Measurements from ENCODE around the gene LCN9.

The LCN9 gene

GRCh38 chr9:135657416-135657815 is 5.7 kb upstream of the LCN9 start:
- Histone ChIP-seq H3K79me2 (ENCODE audit: low read length) (no peaks in the 10 kb centered on the region), H3K4me1 (ENCODE audit: low read length) (no peaks in the 10 kb centered on the region), H3K9ac (ENCODE audit: low read length) (no peak overlapping the region), H3K4me3 (ENCODE audit: low read length) (no peak overlapping the region), H3K27ac (ENCODE audit: low read length) (no peak overlapping the region), H3K9me2 (replicated peaks; ENCODE audit: insufficient read depth, low read length) (no peaks in the 10 kb centered on the region), H3K4me2 (ENCODE audit: low read depth, low read length) (no peak overlapping the region), H3K36me3 (replicated peaks; ENCODE audit: insufficient read depth, low read length) (no peaks in the 10 kb centered on the region), H4K20me1 (ENCODE audit: insufficient read depth, low read length) (no peaks in the 10 kb centered on the region), H3F3A (ENCODE audit: insufficient read depth, low read length) (no peaks in the 10 kb centered on the region), H3K9me3 (replicated peaks; ENCODE audit: insufficient read depth, low read length) (no peaks in the 10 kb centered on the region), H2AFZ (ENCODE audit: low read length) (no peak overlapping the region), H3K27me3 (replicated peaks; ENCODE audit: insufficient read depth, low read length) (peaks cover 93% of the 10 kb centered on the region)
- DNase-seq: no peak
- TF ChIP-seq, protein P1, sequence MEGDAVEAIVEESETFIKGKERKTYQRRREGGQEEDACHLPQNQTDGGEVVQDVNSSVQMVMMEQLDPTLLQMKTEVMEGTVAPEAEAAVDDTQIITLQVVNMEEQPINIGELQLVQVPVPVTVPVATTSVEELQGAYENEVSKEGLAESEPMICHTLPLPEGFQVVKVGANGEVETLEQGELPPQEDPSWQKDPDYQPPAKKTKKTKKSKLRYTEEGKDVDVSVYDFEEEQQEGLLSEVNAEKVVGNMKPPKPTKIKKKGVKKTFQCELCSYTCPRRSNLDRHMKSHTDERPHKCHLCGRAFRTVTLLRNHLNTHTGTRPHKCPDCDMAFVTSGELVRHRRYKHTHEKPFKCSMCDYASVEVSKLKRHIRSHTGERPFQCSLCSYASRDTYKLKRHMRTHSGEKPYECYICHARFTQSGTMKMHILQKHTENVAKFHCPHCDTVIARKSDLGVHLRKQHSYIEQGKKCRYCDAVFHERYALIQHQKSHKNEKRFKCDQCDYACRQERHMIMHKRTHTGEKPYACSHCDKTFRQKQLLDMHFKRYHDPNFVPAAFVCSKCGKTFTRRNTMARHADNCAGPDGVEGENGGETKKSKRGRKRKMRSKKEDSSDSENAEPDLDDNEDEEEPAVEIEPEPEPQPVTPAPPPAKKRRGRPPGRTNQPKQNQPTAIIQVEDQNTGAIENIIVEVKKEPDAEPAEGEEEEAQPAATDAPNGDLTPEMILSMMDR (IDR thresholded peaks at IDR 0.05; ENCODE audit: low read length): no peak

GRCh38 chr9:135659252-135659651 is 3.9 kb upstream of the LCN9 start:
- H3K27ac ChIP-seq (ENCODE audit: low read length): no peak overlapping the region
- H3K9me2 ChIP-seq (replicated peaks; ENCODE audit: insufficient read depth, low read length): no peaks in the 10 kb centered on the region
- H3K36me3 ChIP-seq (replicated peaks; ENCODE audit: insufficient read depth, low read length): no peaks in the 10 kb centered on the region
- DNase-seq: no peak
- H3K27me3 ChIP-seq (replicated peaks; ENCODE audit: insufficient read depth, low read length): peaks cover 92% of the 10 kb centered on the region
- TF ChIP-seq, protein P1 (IDR thresholded peaks at IDR 0.05; ENCODE audit: low read length): no peak
- TF ChIP-seq EZH2 (optimal IDR thresholded peaks at IDR 0.05; ENCODE audit: low read depth, low read length) (no peak), EZH2phosphoT487 (IDR thresholded peaks at IDR 0.05; ENCODE audit: low read length) (no peak)
- H3F3A ChIP-seq (ENCODE audit: insufficient read depth, low read length): no peaks in the 10 kb centered on the region
- H3K4me2 ChIP-seq (ENCODE audit: low read depth, low read length): no peak overlapping the region
- H4K20me1 ChIP-seq (ENCODE audit: insufficient read depth, low read length): no peaks in the 10 kb centered on the region
- H3K9ac ChIP-seq (ENCODE audit: low read length): no peak overlapping the region
- H2AFZ ChIP-seq (ENCODE audit: low read length): no peak overlapping the region
- no peaks in the 10 kb centered on the region for H3K4me1 ChIP-seq (ENCODE audit: low read length)
- H3K79me2 ChIP-seq (ENCODE audit: low read length): no peaks in the 10 kb centered on the region
- H3K4me3 ChIP-seq (ENCODE audit: low read length): no peak overlapping the region
- no peaks in the 10 kb centered on the region for H3K9me3 ChIP-seq (replicated peaks; ENCODE audit: insufficient read depth, low read length)

GRCh38 chr9:135660407-135660806 is 2.7 kb upstream of the LCN9 start:
- Histone ChIP-seq H3K79me2 (ENCODE audit: low read length) (no peaks in the 10 kb centered on the region), H3K4me1 (ENCODE audit: low read length) (no peaks in the 10 kb centered on the region), H3K27ac (ENCODE audit: low read length) (no peak overlapping the region), H3K36me3 (replicated peaks; ENCODE audit: insufficient read depth, low read length) (no peaks in the 10 kb centered on the region), H3K9ac (ENCODE audit: low read length) (no peak overlapping the region), H3K9me3 (replicated peaks; ENCODE audit: insufficient read depth, low read length) (no peaks in the 10 kb centered on the region), H3F3A (ENCODE audit: insufficient read depth, low read length) (no peaks in the 10 kb centered on the region), H3K4me3 (ENCODE audit: low read length) (no peak overlapping the region), H3K27me3 (replicated peaks; ENCODE audit: insufficient read depth, low read length) (peaks cover 92% of the 10 kb centered on the region), H3K4me2 (ENCODE audit: low read depth, low read length) (no peak overlapping the region), H4K20me1 (ENCODE audit: insufficient read depth, low read length) (no peaks in the 10 kb centered on the region), H2AFZ (ENCODE audit: low read length) (no peak overlapping the region), H3K9me2 (replicated peaks; ENCODE audit: insufficient read depth, low read length) (no peaks in the 10 kb centered on the region)
- no peak for DNase-seq
- TF ChIP-seq, protein P1 (IDR thresholded peaks at IDR 0.05; ENCODE audit: low read length): no peak
- no peak for TF ChIP-seq EZH2 (optimal IDR thresholded peaks at IDR 0.05; ENCODE audit: low read depth, low read length)
- TF ChIP-seq EZH2phosphoT487 (IDR thresholded peaks at IDR 0.05; ENCODE audit: low read length): no peak

All from MM.1S (cell line).